NT2/D1 (cell line): ENCODE results near the gene IFIT5.

Experiments
- YY1 ChIP-seq: IDR thresholded peaks from 2 replicates; pipeline ENCODE4 v1.6.1; 2011; ENCODE audit not compliant: insufficient read length, insufficient read depth
- ZNF274 ChIP-seq: IDR thresholded peaks from 2 replicates; pipeline ENCODE4 v1.6.1; 2011; ENCODE audit warnings: mild to moderate bottlenecking, low read depth, low read length

DNA sequence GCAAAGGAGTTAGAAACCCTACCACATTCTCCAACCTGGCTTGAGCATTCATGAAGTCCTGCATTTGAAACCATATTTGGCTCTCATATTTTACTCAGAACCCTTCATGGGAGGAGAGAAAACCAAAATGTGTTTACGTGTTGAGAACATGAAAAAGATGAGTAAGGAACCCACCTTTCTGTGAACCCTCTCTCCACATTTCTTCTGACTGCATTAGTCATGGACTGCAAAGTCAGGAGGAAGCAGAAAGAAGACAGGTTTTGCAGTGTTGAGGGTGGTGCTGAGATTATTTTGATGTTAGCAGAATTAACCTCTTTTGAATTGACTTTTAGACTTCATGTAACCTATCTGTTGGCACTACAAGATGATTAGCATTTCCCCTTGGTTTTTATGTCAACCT, 31.6 kb upstream of the IFIT5 start:
- TF ChIP-seq YY1 (no peak), ZNF274 (no peak)
